GM20000 (cell line): Measurements from ENCODE around the gene MED15.
"Not testable (repeated sequence)": the region's sequence is repeated elsewhere in the genome, so short reads cannot be mapped to it uniquely, and the experiment has no call there.

ENCODE experiments used
- DNase-seq: peaks from one replicate; pipeline ENCODE4 v3.0.0; 2012; ENCODE audit warnings: low spot score
- CTCF ChIP-seq: IDR thresholded peaks from 2 replicates; pipeline ENCODE4 v1.5.1; 2012; ENCODE audit warnings: mild to moderate bottlenecking, control low read depth; ENCODE audit errors: extremely low read depth, missing control alignments

Gene MED15

GRCh38 chr22:20613301-20613700, 105.9 kb downstream of the MED15 start:
- DNase-seq: no peak
- TF ChIP-seq CTCF: no peak

GRCh38 chr22:20615021-20615420, 107.6 kb downstream of the MED15 start:
- DNase-seq: no peak
- no peak for TF ChIP-seq CTCF

GRCh38 chr22:20615533-20616450, 108.4 kb downstream of the MED15 start:
- TF ChIP-seq CTCF: no peak
- no peak for DNase-seq

- TF ChIP-seq CTCF: no peak
- DNase-seq: no peak
Measured at GRCh38 chr22:20616451-20617043, 109.1 kb downstream of the MED15 start.

DNA sequence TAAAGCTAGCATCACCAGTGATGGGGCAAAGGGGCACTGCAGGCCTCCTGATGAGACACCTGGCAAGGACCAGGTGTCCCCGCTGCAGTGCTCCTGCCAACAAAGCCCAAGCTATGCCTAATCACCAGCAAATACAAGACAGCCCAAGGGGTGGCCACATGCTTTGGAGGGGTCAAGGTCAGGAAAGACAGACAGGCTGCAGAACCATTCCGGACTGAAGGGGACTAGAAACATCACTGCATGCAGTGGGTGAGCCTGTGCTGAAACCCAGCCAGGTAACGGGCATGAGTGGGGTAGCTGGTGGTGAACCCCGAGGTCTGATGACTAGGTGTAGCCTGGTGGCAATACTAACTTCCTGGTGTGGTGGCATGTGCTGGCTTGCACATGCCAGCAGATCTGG, 111.1 kb downstream of the MED15 start:
- TF ChIP-seq CTCF: no peak
- no peak for DNase-seq

- no peak for TF ChIP-seq CTCF
- DNase-seq: no peak
Measured at GRCh38 chr22:20619045-20619892, 111.9 kb downstream of the MED15 start.

- not testable (repeated sequence) for DNase-seq
Measured at GRCh38 chr22:20619893-20620194, 112.4 kb downstream of the MED15 start.
